Heart right ventricle (tissue), 16 donors: ENCODE results near the gene FLRT2. TPM values are rescaled to one million over a fixed set of nuclear protein-coding genes. Genes with fewer than 3 reads are reported as not detected.

ENCODE experiments used
- ATAC-seq, 8 donors: fragments of 200-7000 bp; cut with Tn5 transposase; one replicate each; pipeline ENCODE4 v1.9.1; 2020; ENCODE audit warnings: mild to moderate bottlenecking in 8 of 8, moderate library complexity in 8 of 8, moderate number of reproducible peaks in 1 of 8
- DNase-seq, 2 donors: peaks; one replicate each; pipeline ENCODE4 v3.0.0-alpha.2; 2020
- H3K27ac ChIP-seq, 10 donors: fragments of 200-600 bp; sonication (generic) in 2 of 10; one replicate each; pipeline versions ENCODE4 v1.5.0 to v1.8.0; 2020 to 2022; ENCODE audit warnings: mild to moderate bottlenecking in 3 of 10
- H3K27me3 ChIP-seq, 7 donors: fragments of 200-600 bp; one replicate each; pipeline ENCODE4 v1.8.0; 2021 to 2022; ENCODE audit warnings: mild to moderate bottlenecking in 2 of 7
- H3K36me3 ChIP-seq, 9 donors: fragments of 200-600 bp; sonication (generic) in 1 of 9; one replicate each; pipeline versions ENCODE4 v1.5.0 to v1.8.0; 2020 to 2022; ENCODE audit warnings: mild to moderate bottlenecking in 2 of 9
- H3K4me1 ChIP-seq, 9 donors: fragments of 200-600 bp; sonication (generic) in 1 of 9; one replicate each; pipeline versions ENCODE4 v1.5.0 to v1.8.0; 2020 to 2022; ENCODE audit warnings: mild to moderate bottlenecking in 4 of 9
- H3K4me3 ChIP-seq, 10 donors: fragments of 200-600 bp; sonication (generic) in 2 of 10; one replicate each; pipeline versions ENCODE4 v1.5.0 to v1.8.0; 2020 to 2022; ENCODE audit warnings: mild to moderate bottlenecking in 7 of 10, moderate library complexity in 2 of 10
- H3K9me3 ChIP-seq, 11 donors: fragments of 200-600 bp in 10 of 11; sonication (generic) in 2 of 11; one replicate each; pipeline versions ENCODE4 v1.5.0 to v1.8.0; 2013 to 2022; ENCODE audit warnings: mild to moderate bottlenecking in 2 of 11, control low read depth in 1 of 11, moderate library complexity in 1 of 11
- WGBS, 2 donors: extraction: QIAGEN DNeasy Blood & Tissue Kit; methylation state at CpG; one replicate each; pipeline ENCODE4 v1.1.7; 2013; ENCODE audit warnings: inconsistent platforms in 1 of 2; 5-methylcytosine and 5-hydroxymethylcytosine counted together
- intact Hi-C, 10 donors: fragments of 100-400 bp; cut with DNase I; formaldehyde crosslinking; loops; one replicate each; pipeline versions ENCODE4 v1.11.1 to v1.14.2; 2022
- polyA plus RNA-seq, 2 donors: library from polyadenylated mRNA; stranded (reverse); fragments of 200-250 nt; gene quantifications; one replicate each; pipeline ENCODE4 v1.2.3, GENCODE V29; 2013
- total RNA-seq, 10 donors: library from RNA; stranded (reverse); fragmentation: NEBNext Ultra II Directional in 3 of 10; extraction: Animal tissue kit (Norgen Biotek cat#: 25700) in 3 of 10; gene quantifications; one replicate each; pipeline versions ENCODE4 v1.2.1 to v1.2.4, GENCODE V29; 2021 to 2023
- TF ChIP-seq, protein P1 (sequence below), 9 donors: fragments of 200-600 bp; sonication (generic) in 2 of 9; IDR thresholded peaks; one replicate each; pipeline versions ENCODE4 v1.5.0 to v1.8.0; 2021 to 2022; ENCODE audit warnings: antibody characterized with exemption in 9 of 9, mild to moderate bottlenecking in 5 of 9, moderate library complexity in 1 of 9
- donor health status: Arrhythmogenic right ventricular cardiomyopathy.
- donor health status: ischemic (EF 13 %, LVEDD 7.1; RV severe dilation, severe dysfunction).
- donor health status: healthy with polysubstance abuse.
- donor health status: DM: no; HTN: yes; CAD: no.
- donor health status: DM: no; HTN: no; CAD: no.
- donor health status: ischemic (EF 25% LVEDD 6.9; RV normal size, moderate dysfunction).
- donor health status: ischemic (EF 25% LVEDD 5.7; RV mildly dilated, moderate dysfunction).
- donor health status: healthy.
- donor health status: DM: yes; HTN: yes; CAD: no.
- donor health status: Ischemic cardiomyopathy.
- donor health status: ischemic (EF 35%, LVEDD 5.7; RV mildly dilated, moderate dysfunction).
- donor health status: nonischemic (EF 11% LVEDD 7.7; RV severe dilation, severe dysfunction).
- donor health status: DM: yes; HTN: yes; CAD: no.
- donor health status: PGD.
- donor health status: ischemic (EF 29% LVEDD 5.4; RV normal size, mild dysfunction).
- donor health status: nonischemic (EF 23%, LVEDD 6.1; RV moderate dilation, normal function).

FLRT2 gene
- total and polyA plus RNA-seq, 12 donors = 1.1 to 7.5 (median 3.1) TPM

DNA sequence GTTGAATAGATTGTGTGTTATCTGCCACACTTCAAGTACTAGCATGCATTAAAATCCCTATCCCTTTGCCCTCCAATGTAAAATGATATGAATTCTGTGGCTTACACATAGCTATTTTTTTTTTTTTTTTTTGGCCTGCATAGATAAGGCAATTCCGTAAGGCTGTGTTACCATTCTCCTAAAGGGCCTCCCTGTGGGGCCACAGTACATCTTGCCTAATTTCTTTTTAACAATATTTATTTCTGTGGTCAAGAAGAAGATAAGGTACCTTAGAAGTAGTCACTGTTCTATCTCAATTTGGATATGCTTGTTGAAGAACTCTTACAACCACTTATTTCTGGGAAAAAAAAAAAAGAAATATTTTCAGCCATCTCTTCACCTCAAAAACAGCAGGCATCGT, 19.8 kb downstream of the FLRT2 start:
- Histone ChIP-seq H3K27ac (no peak overlapping the region), H3K4me3 (no peak overlapping the region), H3K4me1 (no peaks in the 10 kb centered on the region), H3K27me3 (no peaks in the 10 kb centered on the region), H3K9me3 (peaks cover 0 to 7% (median 0%) of the 10 kb centered on the region in 11 donors), H3K36me3 (no peaks in the 10 kb centered on the region)
- ATAC-seq (no peak), DNase-seq (no peak)
- WGBS, 2 donors = 89 to 91% methylated on average over 2 of the region's 2 CpGs
- intact Hi-C loops = no loop called here
- TF ChIP-seq, protein P1, sequence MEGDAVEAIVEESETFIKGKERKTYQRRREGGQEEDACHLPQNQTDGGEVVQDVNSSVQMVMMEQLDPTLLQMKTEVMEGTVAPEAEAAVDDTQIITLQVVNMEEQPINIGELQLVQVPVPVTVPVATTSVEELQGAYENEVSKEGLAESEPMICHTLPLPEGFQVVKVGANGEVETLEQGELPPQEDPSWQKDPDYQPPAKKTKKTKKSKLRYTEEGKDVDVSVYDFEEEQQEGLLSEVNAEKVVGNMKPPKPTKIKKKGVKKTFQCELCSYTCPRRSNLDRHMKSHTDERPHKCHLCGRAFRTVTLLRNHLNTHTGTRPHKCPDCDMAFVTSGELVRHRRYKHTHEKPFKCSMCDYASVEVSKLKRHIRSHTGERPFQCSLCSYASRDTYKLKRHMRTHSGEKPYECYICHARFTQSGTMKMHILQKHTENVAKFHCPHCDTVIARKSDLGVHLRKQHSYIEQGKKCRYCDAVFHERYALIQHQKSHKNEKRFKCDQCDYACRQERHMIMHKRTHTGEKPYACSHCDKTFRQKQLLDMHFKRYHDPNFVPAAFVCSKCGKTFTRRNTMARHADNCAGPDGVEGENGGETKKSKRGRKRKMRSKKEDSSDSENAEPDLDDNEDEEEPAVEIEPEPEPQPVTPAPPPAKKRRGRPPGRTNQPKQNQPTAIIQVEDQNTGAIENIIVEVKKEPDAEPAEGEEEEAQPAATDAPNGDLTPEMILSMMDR (IDR thresholded peaks at IDR 0.05) = no peak

DNA sequence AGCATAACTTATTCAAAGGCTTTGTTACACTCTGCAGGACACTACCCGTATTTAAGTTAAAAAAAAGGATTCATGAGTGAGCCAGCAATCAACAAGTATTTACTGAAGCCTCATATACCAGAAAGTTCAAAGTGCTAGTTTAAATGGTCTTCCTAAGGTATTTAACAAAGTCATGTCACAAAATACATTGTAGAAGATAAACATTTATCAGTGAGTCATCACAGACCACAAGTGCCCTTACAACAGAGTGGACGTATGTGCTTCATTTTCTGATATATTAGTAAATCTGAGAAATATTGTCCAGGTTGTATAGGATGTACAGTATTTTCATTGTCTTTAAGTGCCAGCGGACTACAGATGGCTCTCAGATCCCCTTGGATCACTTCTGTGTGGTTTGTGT, 24.2 kb downstream of the FLRT2 start:
- Histone ChIP-seq H3K27ac (no peak overlapping the region), H3K36me3 (no peaks in the 10 kb centered on the region), H3K4me3 (no peak overlapping the region), H3K9me3 (peaks cover 0 to 3% (median 0%) of the 10 kb centered on the region in 11 donors), H3K4me1 (no peaks in the 10 kb centered on the region), H3K27me3 (no peaks in the 10 kb centered on the region)
- WGBS, 2 donors = 78 to 79% methylated on average over 3 of the region's 3 CpGs
- TF ChIP-seq, protein P1 (IDR thresholded peaks at IDR 0.05) = no peak
- ATAC-seq (no peak), DNase-seq (no peak)
- intact Hi-C loops = no loop called here

DNA sequence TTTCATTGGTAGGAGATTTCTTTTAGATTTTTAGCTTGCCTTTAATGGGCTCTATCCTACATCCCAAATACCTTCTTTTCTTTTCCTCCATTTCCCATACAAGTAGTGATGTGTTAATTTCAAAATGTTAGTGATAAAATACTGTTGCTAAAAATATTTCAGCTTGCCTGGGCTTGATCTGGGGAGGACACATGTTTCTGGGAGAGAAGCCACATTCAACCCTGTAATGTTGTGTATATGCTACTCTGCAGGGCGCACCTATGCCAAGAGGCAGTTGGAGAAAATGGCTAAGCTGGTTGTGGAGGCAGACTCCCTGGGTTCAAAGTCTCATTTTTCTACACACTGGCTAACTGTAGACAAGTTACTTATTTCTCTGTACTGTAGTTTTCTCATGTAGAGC, 26.3 kb downstream of the FLRT2 start:
- Histone ChIP-seq H3K4me3 (no peak overlapping the region), H3K27me3 (no peaks in the 10 kb centered on the region), H3K4me1 (no peaks in the 10 kb centered on the region), H3K27ac (no peak overlapping the region), H3K36me3 (no peaks in the 10 kb centered on the region), H3K9me3 (peaks cover 0 to 3% (median 0%) of the 10 kb centered on the region in 11 donors)
- DNase-seq = no peak
- WGBS, 2 donors = 97 to 98% methylated on average over 1 of the region's 1 CpG
- no peak for ATAC-seq
- intact Hi-C loops = no loop called here
- TF ChIP-seq, protein P1 (IDR thresholded peaks at IDR 0.05) = no peak

DNA sequence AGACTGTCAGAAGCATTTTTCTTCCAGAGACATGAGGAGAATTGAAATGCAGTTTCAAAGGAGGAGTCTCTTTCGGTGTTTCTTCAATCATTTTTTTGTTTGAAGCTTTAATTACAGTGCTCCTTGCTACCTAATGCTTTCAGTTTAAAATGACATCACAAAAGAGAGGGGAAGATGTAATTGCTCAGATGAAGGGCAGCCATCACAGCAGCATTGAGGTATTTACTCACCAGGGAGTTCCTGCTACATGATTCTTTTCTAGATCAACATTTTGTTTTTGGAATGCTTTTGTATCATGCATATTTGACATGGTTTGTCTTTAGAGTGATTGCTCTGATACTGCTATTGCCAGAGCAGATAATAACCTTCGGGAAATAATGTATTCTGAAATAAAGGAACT, 28.6 kb downstream of the FLRT2 start:
- ATAC-seq (no peak), DNase-seq (no peak)
- WGBS, 2 donors = 86 to 87% methylated on average over 2 of the region's 2 CpGs
- TF ChIP-seq, protein P1 (IDR thresholded peaks at IDR 0.05) = no peak
- Histone ChIP-seq H3K36me3 (no peaks in the 10 kb centered on the region), H3K27me3 (no peaks in the 10 kb centered on the region), H3K27ac (no peak overlapping the region), H3K9me3 (peaks cover 0 to 3% (median 0%) of the 10 kb centered on the region in 11 donors), H3K4me1 (no peaks in the 10 kb centered on the region), H3K4me3 (no peak overlapping the region)
- intact Hi-C loops = no loop called here
